ES-I3 (cell line): ENCODE data around the gene SLC6A19.

Experiments
- H3K36me3 ChIP-seq: 2 replicates; pipeline ENCODE4 v1.6.1; 2013; ENCODE audit warnings: mild to moderate bottlenecking, low read length, control low read depth, moderate library complexity; ENCODE audit not compliant: insufficient read depth
- H3K4me1 ChIP-seq: 2 replicates; pipeline ENCODE4 v1.6.1; 2013; ENCODE audit warnings: mild to moderate bottlenecking, control low read depth, low read length; ENCODE audit not compliant: insufficient read depth
- H3K9ac ChIP-seq: 2 replicates; pipeline ENCODE4 v1.6.1; 2013; ENCODE audit warnings: low read depth, mild to moderate bottlenecking, low read length, moderate library complexity
- H3K9me3 ChIP-seq: 2 replicates; pipeline ENCODE4 v1.6.1; 2013; ENCODE audit warnings: mild to moderate bottlenecking, low read length, moderate library complexity; ENCODE audit not compliant: control insufficient read depth, insufficient read depth

SLC6A19 gene

DNA sequence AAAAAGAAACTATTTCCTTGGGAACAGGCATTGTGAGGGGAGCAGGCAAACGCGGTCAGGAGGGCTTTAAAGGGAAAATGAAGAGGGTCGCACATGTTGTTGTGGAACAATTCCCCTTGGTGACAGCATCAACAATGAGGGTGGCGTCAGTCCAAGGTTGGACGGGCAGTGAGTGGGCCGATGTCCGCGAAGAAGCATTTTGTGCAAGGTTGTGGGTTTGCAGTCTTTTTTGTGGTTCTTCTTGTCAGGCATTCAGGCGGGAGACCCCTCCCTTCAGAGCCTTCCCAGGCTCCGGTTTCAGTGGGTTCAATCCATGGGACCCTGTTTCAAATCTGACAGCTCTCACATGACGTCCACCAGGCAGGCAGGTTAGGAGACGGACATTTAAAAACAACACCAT, 11.1 kb upstream of the SLC6A19 start:
- H3K36me3 ChIP-seq, result no peaks in the 10 kb centered on the region
- no peaks in the 10 kb centered on the region for H3K9me3 ChIP-seq
- H3K9ac ChIP-seq, result no peak overlapping the region
- H3K4me1 ChIP-seq, result no peaks in the 10 kb centered on the region

DNA sequence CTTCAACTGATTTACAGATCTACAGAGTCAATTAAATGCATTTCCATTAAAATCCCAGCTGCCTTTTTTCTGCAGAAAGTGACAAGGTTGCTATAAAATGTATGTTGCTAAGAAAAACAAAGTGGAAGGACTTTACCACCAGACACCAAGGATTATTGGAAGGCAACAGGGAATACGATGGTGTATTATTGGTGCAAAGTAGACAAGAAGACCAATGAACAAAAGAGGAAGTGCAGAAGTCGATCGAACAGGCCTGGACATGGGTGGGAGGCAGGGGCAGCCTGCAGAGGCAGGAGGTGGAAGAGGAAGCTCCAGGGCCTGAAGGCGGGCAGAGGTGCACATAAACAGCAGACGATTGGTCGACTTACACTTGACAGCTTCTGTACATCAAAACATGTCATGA, 10.6 kb upstream of the SLC6A19 start:
- Histone ChIP-seq H3K9me3 (no peaks in the 10 kb centered on the region), H3K4me1 (no peaks in the 10 kb centered on the region), H3K9ac (no peak overlapping the region), H3K36me3 (no peaks in the 10 kb centered on the region)

DNA sequence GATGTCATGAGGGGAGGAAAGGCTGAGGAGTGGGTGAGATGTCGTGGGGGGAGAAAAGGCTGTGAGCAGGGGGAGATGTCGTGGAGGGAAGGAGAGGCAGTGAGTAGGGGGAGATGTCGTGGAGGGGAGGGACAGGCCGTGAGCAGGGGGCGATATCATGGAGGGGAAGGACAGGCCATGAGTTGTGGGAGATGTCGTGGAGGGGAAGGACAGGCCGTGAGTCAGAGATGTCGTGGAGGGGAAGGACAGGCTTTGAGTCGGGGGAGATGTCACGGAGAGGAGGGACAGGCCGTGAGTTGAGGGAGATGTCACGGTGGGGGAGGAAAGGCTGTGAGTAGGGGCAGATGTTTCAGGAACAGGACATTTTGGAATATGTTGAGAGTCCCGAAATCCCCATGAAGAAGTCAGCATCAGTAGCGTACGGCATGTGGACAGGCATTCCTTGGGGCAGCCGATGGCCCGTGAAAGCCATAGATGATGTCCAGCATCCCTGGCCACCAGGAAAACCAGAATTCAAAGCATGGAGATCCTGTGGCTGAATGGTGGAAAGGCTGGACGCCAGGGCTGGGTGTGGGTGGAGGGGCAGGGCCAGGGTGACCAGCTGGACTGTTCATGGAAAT, 8.3 kb upstream of the SLC6A19 start:
- Histone ChIP-seq H3K9me3 (no peaks in the 10 kb centered on the region), H3K9ac (no peak overlapping the region), H3K4me1 (no peaks in the 10 kb centered on the region), H3K36me3 (no peaks in the 10 kb centered on the region)

DNA sequence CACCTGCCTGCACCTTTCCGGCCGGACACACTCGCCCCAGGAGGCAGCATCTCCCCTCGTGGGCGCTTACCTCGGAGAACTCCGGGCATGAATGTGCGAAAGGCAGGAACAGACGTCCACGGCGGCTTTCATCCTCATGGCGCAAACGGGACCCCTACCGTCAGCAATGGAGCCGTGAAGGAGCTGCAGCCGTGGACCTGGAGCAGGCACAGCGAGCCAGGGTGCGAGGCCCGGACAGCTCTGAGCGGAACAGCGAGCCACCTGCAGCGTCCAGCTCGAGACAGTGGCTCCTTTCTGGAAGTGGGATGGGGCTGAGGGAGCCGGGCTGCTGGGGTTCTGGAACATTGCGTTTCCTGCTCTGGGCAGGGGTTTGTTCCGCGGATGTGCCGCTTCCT, 7.8 kb upstream of the SLC6A19 start:
- H3K4me1 ChIP-seq, result no peaks in the 10 kb centered on the region
- H3K9ac ChIP-seq, result no peak overlapping the region
- H3K9me3 ChIP-seq, result no peaks in the 10 kb centered on the region
- no peaks in the 10 kb centered on the region for H3K36me3 ChIP-seq

DNA sequence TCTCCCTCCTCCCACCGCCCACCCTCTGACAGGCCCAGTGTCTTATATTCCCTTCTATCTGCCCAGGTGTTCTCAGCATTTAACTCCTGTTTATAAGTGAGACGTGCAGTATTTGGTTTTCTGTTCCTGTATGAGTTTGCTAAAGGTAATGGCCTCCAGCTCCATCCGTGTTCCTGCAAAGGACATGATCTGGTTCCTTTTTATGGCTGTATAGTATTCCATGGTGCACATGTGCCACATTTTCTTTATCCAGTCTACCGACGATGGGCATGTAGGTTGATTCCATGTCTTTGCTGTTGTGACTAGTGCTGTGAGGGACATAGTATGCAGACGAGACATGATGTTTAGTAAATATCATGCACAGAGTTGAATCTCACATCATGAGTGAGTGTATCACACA, 7.0 kb upstream of the SLC6A19 start:
- no peaks in the 10 kb centered on the region for H3K9me3 ChIP-seq

DNA sequence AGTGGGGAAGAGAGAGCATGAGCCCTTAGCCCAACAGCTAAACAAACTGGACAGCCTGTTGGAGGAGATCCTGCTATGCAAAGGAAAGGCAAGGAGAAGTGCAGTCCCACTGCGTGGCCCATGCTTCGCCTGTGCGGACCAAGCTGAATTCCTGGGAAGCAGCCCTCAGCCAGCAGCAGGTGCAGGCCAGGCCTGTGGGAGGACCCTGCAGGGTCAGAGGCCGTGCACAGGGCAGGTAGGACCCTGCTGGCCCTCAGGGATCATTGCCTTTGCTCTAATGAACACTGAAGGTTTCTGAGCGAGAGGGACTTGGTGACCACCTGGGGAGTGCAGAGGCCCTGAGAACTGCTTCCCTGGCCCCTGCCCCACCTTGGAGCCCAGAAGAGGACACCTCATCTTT, 6.0 kb upstream of the SLC6A19 start:
- Histone ChIP-seq H3K4me1 (0 out of 2 replicates have a peak, but pooled peaks cover 3% of the 10 kb centered on the region), H3K36me3 (no peaks in the 10 kb centered on the region; the same call in 1 of the 2 replicates), H3K9ac (no peak overlapping the region), H3K9me3 (no peaks in the 10 kb centered on the region)

More for the DNA sequence above, 7.0 kb upstream of the SLC6A19 start:
- 0 out of 2 replicates have a peak, but pooled peaks cover under 1% of the 10 kb centered on the region for H3K4me1 ChIP-seq
- H3K9ac ChIP-seq, result no peak overlapping the region
- H3K36me3 ChIP-seq, result no peaks in the 10 kb centered on the region

DNA sequence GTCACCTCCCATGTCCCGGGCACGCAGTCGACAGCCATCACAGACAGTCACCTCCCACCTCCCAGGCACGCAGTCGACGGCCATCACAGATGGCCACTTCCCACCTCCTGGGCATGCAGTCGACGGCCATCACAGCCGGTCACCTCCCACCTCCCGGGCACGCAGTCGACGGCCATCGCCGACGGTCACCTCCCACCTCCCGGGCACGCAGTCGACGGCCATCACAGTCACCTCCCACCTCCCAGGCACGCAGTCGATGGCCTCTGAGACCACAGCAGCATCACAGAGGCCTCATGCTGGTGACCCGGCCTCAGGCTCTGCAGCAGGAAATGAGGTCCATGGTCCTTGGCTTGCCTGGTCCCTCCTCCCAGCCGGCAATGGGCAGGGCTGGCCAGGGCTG, 5.5 kb upstream of the SLC6A19 start:
- Histone ChIP-seq H3K9ac (no peak overlapping the region), H3K36me3 (no peaks in the 10 kb centered on the region; the same call in 1 of the 2 replicates), H3K9me3 (no peaks in the 10 kb centered on the region), H3K4me1 (0 out of 2 replicates have a peak, but pooled peaks cover 3% of the 10 kb centered on the region)

DNA sequence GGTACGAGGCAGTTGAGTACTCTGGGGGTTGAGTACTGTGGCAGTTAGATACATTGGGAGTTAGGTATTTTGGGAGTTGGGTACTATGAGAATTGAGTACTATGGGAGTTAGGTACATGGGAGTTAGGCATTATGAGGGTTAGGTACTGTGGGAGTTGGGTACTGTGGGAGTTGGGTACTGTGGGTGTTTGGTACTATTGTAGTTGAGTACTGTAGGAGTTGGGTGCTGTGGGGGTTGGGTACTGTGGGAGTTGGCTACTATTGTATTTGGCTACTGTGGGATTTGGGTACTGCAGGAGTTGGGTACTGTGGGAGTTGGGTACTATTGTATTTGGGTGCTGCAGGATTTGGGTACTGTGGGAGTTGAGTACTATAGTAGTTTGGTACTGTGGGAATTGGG, 4.8 kb upstream of the SLC6A19 start:
- H3K4me1 ChIP-seq, result 0 out of 2 replicates have a peak, but pooled peaks cover 3% of the 10 kb centered on the region
- H3K9me3 ChIP-seq, result no peaks in the 10 kb centered on the region
- H3K9ac ChIP-seq, result no peak overlapping the region
- H3K36me3 ChIP-seq, result no peaks in the 10 kb centered on the region; the same call in 1 of the 2 replicates

DNA sequence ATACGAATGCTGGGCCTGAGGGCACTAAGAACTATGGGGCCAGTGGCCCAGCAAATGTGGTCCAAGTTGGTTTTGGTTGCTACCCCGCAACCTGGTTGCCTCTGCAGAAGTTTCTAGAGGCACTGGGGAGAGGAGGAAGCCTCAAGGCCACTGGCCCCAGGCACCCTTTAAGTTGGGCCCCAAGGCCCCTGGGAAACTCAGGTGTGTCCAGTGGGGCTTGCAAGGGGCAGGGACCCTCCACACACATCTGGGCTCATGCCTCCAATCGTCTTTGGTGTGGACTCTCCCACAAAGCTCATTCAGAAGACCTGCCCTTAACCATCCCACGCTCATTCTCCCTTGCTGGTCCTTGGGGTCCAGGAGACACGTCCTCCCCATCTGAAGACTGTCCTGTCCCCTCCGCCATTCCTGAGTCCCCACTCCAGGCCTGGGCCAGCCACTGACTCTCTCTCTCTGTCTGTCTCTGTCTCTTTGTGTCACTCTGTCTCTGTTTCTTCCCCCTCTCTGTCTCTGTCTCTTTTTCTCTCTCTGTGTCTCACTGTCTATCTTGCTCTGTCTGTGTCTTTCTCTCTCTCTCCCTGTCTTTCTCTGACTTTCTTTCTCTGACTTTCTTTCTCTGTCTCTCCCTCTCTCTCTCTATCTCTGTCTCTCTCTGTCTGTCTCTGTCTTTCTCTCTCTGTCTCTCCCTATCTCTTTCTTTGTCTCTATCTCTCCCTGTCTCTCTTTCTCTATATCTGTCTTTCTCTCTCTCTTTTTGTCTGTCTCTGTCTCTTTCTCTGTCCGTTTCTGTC, 3.3 kb upstream of the SLC6A19 start:
- no peak overlapping the region for H3K9ac ChIP-seq
- H3K36me3 ChIP-seq, result no peaks in the 10 kb centered on the region; the same call in 1 of the 2 replicates
- no peaks in the 10 kb centered on the region for H3K9me3 ChIP-seq
- H3K4me1 ChIP-seq, result 0 out of 2 replicates have a peak, but pooled peaks cover 3% of the 10 kb centered on the region

DNA sequence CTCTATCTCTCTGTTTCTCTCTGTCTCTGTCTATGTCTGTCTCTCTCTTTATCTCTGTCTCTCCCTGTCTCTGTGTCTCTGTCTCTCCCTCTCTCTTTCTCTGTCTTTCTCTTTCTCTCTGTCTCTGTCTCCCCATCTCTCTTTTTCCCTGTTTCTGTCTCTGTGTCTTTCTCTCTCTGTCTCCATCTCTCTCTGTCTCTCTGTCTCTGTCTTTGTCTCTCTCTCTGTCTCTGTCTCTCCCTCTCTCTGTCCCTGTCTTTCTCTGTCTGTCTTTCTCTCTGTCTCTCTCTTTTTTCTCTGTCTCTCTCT, 2.1 kb upstream of the SLC6A19 start:
- no peaks in the 10 kb centered on the region; the same call in 1 of the 2 replicates for H3K36me3 ChIP-seq
- no peak overlapping the region for H3K9ac ChIP-seq
- 0 out of 2 replicates have a peak, but pooled peaks cover 3% of the 10 kb centered on the region for H3K4me1 ChIP-seq
- no peaks in the 10 kb centered on the region for H3K9me3 ChIP-seq

DNA sequence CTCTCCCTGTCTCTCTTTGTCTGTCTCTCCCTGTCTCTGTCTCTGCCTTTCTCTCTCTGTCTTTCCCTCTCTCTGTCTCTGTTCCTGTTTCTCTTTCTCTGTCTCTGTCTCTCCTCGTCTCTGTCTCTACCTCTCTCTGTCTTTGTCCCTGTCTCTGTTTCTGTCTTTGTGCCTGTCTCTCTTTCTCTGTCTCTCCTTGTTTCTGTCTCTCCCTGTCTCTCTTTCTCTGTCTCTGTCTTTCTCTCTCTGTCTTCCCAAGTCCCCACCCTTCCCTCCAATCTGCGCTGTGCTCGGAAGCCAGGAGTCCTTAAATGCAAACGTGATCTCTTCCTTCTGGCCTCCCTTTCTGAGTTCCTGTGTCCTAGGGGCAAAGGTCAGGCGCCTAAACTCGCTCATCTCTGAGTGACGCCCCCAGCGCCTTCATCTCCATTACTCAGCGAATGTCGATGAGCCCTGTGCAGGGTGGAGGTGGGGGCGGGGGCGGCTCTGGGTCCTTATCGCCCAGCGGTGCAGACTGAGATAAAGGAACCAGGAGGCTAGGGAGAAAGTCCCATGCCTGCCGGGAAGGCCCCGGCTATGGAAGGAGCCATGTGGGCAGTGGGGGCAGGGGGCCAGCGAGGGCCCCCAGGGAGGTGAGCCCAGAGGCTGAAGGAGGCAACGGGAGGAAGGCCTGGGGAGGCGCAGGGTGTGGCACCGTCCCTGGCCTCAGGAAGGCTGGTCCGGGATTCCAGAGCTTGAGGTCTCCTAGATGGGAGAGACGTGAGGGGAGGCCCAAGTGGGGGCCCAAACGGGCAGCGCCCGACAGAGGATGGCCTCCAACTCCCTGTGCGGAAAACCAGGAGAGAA, 1.5 kb upstream of the SLC6A19 start:
- H3K9me3 ChIP-seq, result no peaks in the 10 kb centered on the region
- H3K36me3 ChIP-seq, result no peaks in the 10 kb centered on the region; the same call in 1 of the 2 replicates
- H3K4me1 ChIP-seq, result 0 out of 2 replicates have a peak, but pooled peaks cover 3% of the 10 kb centered on the region
- no peak overlapping the region for H3K9ac ChIP-seq

DNA sequence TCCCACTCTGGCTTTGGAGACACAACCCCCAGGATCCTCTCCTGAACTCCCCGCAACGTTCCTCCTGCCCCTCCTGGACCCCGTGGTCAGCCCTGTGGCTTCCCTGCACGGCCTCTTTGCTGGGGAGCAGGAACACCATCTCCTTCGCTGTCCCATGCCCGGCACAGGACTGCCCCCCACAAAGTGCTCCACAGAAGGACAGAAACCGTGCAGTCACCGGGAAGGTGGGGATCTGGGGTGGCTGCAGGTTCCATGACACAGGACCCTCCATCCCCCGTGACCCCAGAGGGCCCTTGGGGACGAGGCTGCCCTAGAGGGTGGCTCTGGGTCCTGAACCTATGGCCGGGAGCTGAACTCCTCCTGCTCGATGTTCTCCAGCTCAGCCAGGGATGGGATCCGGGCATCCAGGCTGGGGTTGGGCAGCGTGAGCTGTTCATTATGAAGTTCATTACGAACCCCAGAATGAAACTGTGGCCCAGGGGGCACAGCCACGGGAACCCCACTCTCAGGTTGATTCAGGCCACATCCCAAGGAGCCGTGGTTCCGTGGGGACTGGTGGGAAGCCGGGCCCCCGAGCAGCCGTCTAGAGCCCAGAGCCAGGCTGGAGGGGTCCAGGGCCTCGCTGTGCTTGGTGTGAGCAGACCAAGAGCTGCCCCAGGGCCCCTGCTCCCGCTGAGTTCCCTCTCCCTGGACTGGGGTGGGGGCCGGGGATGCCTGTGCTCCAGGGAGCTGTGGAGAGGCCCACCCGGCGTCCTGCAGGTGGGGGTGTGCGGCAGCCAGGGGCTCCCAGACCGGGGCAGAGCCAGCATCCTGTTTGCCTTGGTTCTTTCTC, 684 bp upstream of the SLC6A19 start:
- H3K4me1 ChIP-seq, result 0 out of 2 replicates have a peak, but pooled peaks cover 3% of the 10 kb centered on the region
- no peak overlapping the region for H3K9ac ChIP-seq
- no peaks in the 10 kb centered on the region for H3K9me3 ChIP-seq
- H3K36me3 ChIP-seq, result no peaks in the 10 kb centered on the region; the same call in 1 of the 2 replicates

DNA sequence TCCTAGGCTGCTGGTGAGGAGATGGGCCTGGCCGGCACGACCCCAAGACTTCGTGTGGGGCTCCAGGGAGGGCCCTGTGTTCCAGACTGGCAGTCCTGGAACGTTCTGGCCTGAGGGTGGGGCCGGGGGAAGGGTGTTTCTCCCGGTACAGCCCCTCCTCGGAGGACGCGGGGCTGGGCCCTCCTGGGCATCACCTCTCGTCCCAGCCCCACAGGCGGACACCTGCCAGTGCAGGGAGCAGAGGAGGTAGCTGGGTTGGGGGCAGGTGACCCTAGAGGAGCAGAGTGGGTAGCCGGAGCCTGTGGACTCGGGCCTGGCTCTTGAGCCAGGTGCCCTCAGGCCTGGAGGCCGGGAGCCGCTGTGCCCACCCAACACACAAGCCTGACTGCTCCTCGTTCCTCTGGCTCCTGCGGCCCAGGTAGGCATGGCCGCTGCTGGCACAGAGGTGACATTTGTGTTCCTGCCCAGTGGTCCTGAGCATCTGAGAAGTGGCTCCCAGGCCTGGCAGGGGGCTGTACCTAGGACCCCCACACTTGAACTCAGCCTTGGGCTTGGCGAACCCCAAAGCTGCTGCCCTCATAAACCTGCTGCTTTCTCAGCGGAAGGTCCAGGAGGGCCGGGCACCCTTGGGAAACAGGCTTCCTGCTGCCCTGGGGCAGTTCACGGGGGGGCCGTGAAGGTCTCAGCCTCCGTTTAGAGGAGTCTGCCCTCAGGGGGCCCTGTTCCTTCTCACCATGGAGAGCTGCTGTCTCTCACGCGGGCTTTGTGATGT, 817 bp downstream of the SLC6A19 start:
- Histone ChIP-seq H3K4me1 (0 out of 2 replicates have a peak, but pooled peaks cover 3% of the 10 kb centered on the region), H3K36me3 (no peaks in the 10 kb centered on the region; the same call in 1 of the 2 replicates), H3K9me3 (no peaks in the 10 kb centered on the region), H3K9ac (no peak overlapping the region)
